DOHH2 (cell line): ENCODE results near the gene GRID2.

Experiments used
- H3F3A ChIP-seq: fragments of 200-600 bp; sonication (generic), shearing (Covaris generic); 2 replicates; pipeline ENCODE4 v1.6.0; 2016; ENCODE audit warnings: antibody characterized with exemption, mild to moderate bottlenecking; ENCODE audit not compliant: control insufficient read depth, insufficient read depth
- H3K27ac ChIP-seq: fragments of 200-600 bp; sonication (generic); 2 replicates; pipeline ENCODE4 v1.5.1; 2014; ENCODE audit warnings: low read depth, mild to moderate bottlenecking, low read length, moderate library complexity
- H3K27me3 ChIP-seq: fragments of 200-600 bp; sonication (generic); 2 replicates; pipeline ENCODE4 v1.6.1; 2014; ENCODE audit warnings: mild to moderate bottlenecking, low read length, mixed read lengths; ENCODE audit not compliant: control insufficient read depth
- H3K36me3 ChIP-seq: fragments of 200-600 bp; sonication (generic); 2 replicates; pipeline ENCODE4 v1.6.1; 2014; ENCODE audit warnings: mild to moderate bottlenecking, low read length, moderate library complexity, mixed read lengths; ENCODE audit not compliant: control insufficient read depth
- H3K4me1 ChIP-seq: fragments of 200-600 bp; sonication (generic); 2 replicates; pipeline ENCODE4 v1.6.1; 2014; ENCODE audit warnings: mild to moderate bottlenecking, low read length, mixed read lengths; ENCODE audit not compliant: control insufficient read depth
- H3K4me2 ChIP-seq: fragments of 200-600 bp; sonication (generic); 2 replicates; pipeline ENCODE4 v1.6.0; 2014; ENCODE audit warnings: mild to moderate bottlenecking, low read length, moderate library complexity
- H3K4me3 ChIP-seq: fragments of 200-600 bp; sonication (generic); 2 replicates; pipeline ENCODE4 v1.5.1; 2014; ENCODE audit warnings: mild to moderate bottlenecking, low read length, mixed read lengths
- H3K79me2 ChIP-seq: fragments of 200-600 bp; sonication (generic); 2 replicates; pipeline ENCODE4 v1.6.1; 2014; ENCODE audit warnings: mild to moderate bottlenecking, low read length, mixed read lengths; ENCODE audit not compliant: control insufficient read depth
- H3K9me2 ChIP-seq: fragments of 200-600 bp; sonication (generic); replicated peaks from 2 replicates; pipeline ENCODE4 v1.6.1; 2014; ENCODE audit warnings: mild to moderate bottlenecking, low read length, mixed read lengths; ENCODE audit not compliant: control insufficient read depth
- H3K9me3 ChIP-seq: fragments of 200-600 bp; sonication (generic); 2 replicates; pipeline ENCODE4 v1.6.1; 2014; ENCODE audit warnings: antibody characterized with exemption, low read length, mixed read lengths; ENCODE audit not compliant: control insufficient read depth, insufficient read depth
- H4K20me1 ChIP-seq: fragments of 200-600 bp; sonication (generic); 2 replicates; pipeline ENCODE4 v1.6.0; 2014; ENCODE audit warnings: low read depth, mild to moderate bottlenecking, antibody characterized with exemption, low read length, moderate library complexity; ENCODE audit not compliant: control insufficient read depth, insufficient read depth
- EZH2phosphoT487 ChIP-seq: fragments of 200-600 bp; sonication (generic); IDR thresholded peaks from 2 replicates; pipeline ENCODE4 v1.6.1; 2017; ENCODE audit warnings: borderline replicate concordance, mild to moderate bottlenecking, antibody characterized with exemption, low read length, moderate library complexity, mixed read lengths
- TF ChIP-seq, protein P1 (sequence below): fragments of 200-600 bp; sonication (generic); IDR thresholded peaks from one replicate; pipeline ENCODE4 v1.5.1; 2014; ENCODE audit warnings: antibody characterized with exemption, mild to moderate bottlenecking, low read depth, low read length; ENCODE audit not compliant: poor library complexity, severe bottlenecking

GRID2 gene

GRCh38 chr4:93144644-93145043 lies 840.9 kb downstream of the GRID2 start:
- TF ChIP-seq, protein P1, sequence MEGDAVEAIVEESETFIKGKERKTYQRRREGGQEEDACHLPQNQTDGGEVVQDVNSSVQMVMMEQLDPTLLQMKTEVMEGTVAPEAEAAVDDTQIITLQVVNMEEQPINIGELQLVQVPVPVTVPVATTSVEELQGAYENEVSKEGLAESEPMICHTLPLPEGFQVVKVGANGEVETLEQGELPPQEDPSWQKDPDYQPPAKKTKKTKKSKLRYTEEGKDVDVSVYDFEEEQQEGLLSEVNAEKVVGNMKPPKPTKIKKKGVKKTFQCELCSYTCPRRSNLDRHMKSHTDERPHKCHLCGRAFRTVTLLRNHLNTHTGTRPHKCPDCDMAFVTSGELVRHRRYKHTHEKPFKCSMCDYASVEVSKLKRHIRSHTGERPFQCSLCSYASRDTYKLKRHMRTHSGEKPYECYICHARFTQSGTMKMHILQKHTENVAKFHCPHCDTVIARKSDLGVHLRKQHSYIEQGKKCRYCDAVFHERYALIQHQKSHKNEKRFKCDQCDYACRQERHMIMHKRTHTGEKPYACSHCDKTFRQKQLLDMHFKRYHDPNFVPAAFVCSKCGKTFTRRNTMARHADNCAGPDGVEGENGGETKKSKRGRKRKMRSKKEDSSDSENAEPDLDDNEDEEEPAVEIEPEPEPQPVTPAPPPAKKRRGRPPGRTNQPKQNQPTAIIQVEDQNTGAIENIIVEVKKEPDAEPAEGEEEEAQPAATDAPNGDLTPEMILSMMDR, result no peak
- no peak for TF ChIP-seq EZH2phosphoT487
- H3K79me2 ChIP-seq, result no peaks in the 10 kb centered on the region
- no peaks in the 10 kb centered on the region for H3K9me2 ChIP-seq
- no peaks in the 10 kb centered on the region for H4K20me1 ChIP-seq
- no peaks in the 10 kb centered on the region for H3K4me1 ChIP-seq
- no peak overlapping the region for H3K4me2 ChIP-seq
- H3K4me3 ChIP-seq, result no peak overlapping the region
- no peaks in the 10 kb centered on the region for H3K27me3 ChIP-seq
- H3K36me3 ChIP-seq, result no peaks in the 10 kb centered on the region
- H3F3A ChIP-seq, result no peaks in the 10 kb centered on the region
- H3K9me3 ChIP-seq, result no peaks in the 10 kb centered on the region
- no peak overlapping the region for H3K27ac ChIP-seq

DNA sequence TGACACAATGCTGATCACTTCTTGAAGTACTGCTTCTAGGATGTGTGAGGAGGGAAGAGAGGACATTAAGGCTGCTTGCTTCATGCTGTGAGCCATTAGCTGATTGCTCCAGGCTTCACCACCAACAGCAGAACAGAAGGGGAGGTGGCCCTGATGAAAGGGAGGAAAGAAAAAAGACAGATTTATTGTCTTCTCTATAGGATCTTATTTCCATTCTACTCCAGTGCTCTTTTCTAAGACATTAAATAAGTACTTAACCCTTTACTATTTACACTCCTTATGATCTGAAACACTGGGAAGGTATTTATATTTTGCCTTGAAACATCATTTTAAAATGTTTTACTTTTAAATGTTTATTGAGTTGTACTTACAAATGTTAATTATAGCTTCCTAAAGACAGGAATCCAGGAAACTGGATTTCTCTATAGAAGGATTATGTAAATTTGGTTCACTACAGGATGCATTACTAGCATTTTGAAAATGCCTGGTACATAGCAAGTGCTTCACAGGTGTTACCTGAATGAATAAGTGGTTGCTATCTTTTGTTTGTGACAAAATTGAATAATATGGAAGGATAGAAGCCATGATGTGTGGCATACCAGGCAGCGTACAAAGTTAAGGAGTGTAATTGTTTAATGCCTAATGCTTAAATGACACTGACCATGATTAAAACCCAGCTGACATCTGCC lies 843.9 kb downstream of the GRID2 start:
- Histone ChIP-seq H3K4me2 (no peak overlapping the region), H3K4me3 (no peak overlapping the region), H3K36me3 (no peaks in the 10 kb centered on the region), H3K27me3 (no peaks in the 10 kb centered on the region), H3K4me1 (no peaks in the 10 kb centered on the region), H3K9me2 (no peaks in the 10 kb centered on the region), H3K79me2 (no peaks in the 10 kb centered on the region), H3F3A (no peaks in the 10 kb centered on the region), H3K27ac (no peak overlapping the region), H3K9me3 (no peaks in the 10 kb centered on the region), H4K20me1 (no peaks in the 10 kb centered on the region)
- no peak for TF ChIP-seq EZH2phosphoT487
- TF ChIP-seq, protein P1, result no peak

DNA sequence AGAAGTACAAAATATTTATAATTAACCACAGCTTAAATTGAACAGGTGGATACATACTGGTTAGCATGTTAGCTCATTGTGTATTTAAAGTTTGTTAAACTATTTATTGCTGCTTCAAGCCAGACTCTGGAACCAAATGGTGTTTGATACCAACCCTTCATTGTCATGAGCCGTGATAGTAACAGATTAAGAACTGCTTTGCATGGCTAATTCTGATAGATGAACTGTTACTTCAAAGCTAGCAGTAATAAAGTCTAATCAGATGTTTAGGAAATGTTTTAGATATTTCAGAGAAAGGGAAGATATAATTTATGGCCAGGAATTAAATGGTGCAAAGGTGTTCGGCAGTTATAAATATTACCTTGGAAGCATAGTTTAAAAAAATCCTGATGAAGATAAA lies 848.7 kb downstream of the GRID2 start:
- Histone ChIP-seq H3K9me2 (no peaks in the 10 kb centered on the region), H3K27ac (no peak overlapping the region), H3K36me3 (no peaks in the 10 kb centered on the region), H3K4me1 (peaks cover 2% of the 10 kb centered on the region), H3K4me3 (no peak overlapping the region), H3F3A (no peaks in the 10 kb centered on the region), H3K9me3 (no peaks in the 10 kb centered on the region), H3K79me2 (no peaks in the 10 kb centered on the region), H4K20me1 (no peaks in the 10 kb centered on the region), H3K4me2 (no peak overlapping the region), H3K27me3 (no peaks in the 10 kb centered on the region)
- TF ChIP-seq, protein P1, result no peak
- no peak for TF ChIP-seq EZH2phosphoT487
